A673 (cell line): ENCODE measurements around the gene SSH2. TPM values are rescaled to one million over a fixed set of nuclear protein-coding genes. Genes with fewer than 3 reads are reported as not detected.

Experiments used
- BruUV-seq: library from RNA; stranded (reverse); fragments of 400-500 nt; replicated peaks from 2 replicates; lab custom pipeline; 2021; lab: Mats Ljungman, UMichigan
- CTCF ChIA-PET: fragments of 300-600 bp; sonication (Branson Sonifier 250); formaldehyde crosslinking; loops from one replicate; lab custom pipeline; 2022; ENCODE audit warnings: antibody characterized with exemption; lab: Charles Lee
- POLR2A ChIA-PET: fragments of 300-600 bp; sonication (Branson Sonifier 250); formaldehyde crosslinking; loops from one replicate; lab custom pipeline; 2022; ENCODE audit warnings: antibody characterized with exemption; ENCODE audit not compliant: low non-redundant PET; lab: Charles Lee
- DNase-seq: peaks from one replicate; pipeline ENCODE4 v3.0.0-alpha.2; 2015; ENCODE audit warnings: low spot score
- H3K27ac ChIP-seq: fragments of 200-600 bp; sonication (generic); 2 replicates; pipeline ENCODE4 v1.5.1; 2016; ENCODE audit warnings: mixed run types, low read depth, mild to moderate bottlenecking, mixed read lengths, antibody characterized with exemption, low read length; ENCODE audit not compliant: poor library complexity, severe bottlenecking
- H3K27me3 ChIP-seq: fragments of 200-600 bp; sonication (generic); replicated peaks from 2 replicates; pipeline ENCODE4 v1.6.1; 2017; ENCODE audit warnings: mixed run types, low read depth, mild to moderate bottlenecking, mixed read lengths, antibody characterized with exemption, low read length; ENCODE audit not compliant: insufficient read depth, poor library complexity
- H3K36me3 ChIP-seq: fragments of 200-600 bp; sonication (generic); 2 replicates; pipeline ENCODE4 v1.6.1; 2016; ENCODE audit warnings: mixed run types, mild to moderate bottlenecking, mixed read lengths, antibody characterized with exemption, low read length; ENCODE audit not compliant: insufficient read depth, poor library complexity, severe bottlenecking
- H3K4me1 ChIP-seq: fragments of 200-600 bp; sonication (generic); 2 replicates; pipeline ENCODE4 v1.6.1; 2017; ENCODE audit warnings: mixed run types, mild to moderate bottlenecking, mixed read lengths, antibody characterized with exemption, low read length; ENCODE audit not compliant: insufficient read depth, poor library complexity, severe bottlenecking
- H3K4me3 ChIP-seq: fragments of 200-600 bp; sonication (generic); 2 replicates; pipeline ENCODE4 v1.5.1; 2016; ENCODE audit warnings: low read depth, mixed run types, mild to moderate bottlenecking, mixed read lengths, low read length; ENCODE audit not compliant: poor library complexity, severe bottlenecking
- H3K9me3 ChIP-seq: fragments of 200-600 bp; sonication (generic); 2 replicates; pipeline ENCODE4 v1.6.1; 2016; ENCODE audit warnings: mixed run types, low read depth, mild to moderate bottlenecking, mixed read lengths, antibody characterized with exemption, low read length; ENCODE audit not compliant: poor library complexity, severe bottlenecking
- CTCF ChIP-seq: fragments of 300-800, 200-600 bp; sonication (generic); conservative IDR thresholded peaks from 2 replicates; pipeline ENCODE4 v1.5.1; 2017; ENCODE audit warnings: low read depth, mild to moderate bottlenecking, antibody characterized with exemption, low read length, moderate library complexity, mixed read lengths
- EZH2 ChIP-seq: fragments of 200-600 bp; sonication (generic); IDR thresholded peaks from 2 replicates; pipeline ENCODE4 v1.6.1; 2017; ENCODE audit warnings: borderline replicate concordance, low read depth, mild to moderate bottlenecking, mixed read lengths, antibody characterized with exemption, low read length; ENCODE audit not compliant: poor library complexity, severe bottlenecking
- intact Hi-C: fragments of 100-400 bp; cut with micrococcal nuclease; formaldehyde crosslinking; loops from one replicate; pipeline ENCODE4 v1.10.0; 2022; ENCODE audit not compliant: unreplicated experiment
- total RNA-seq: library from RNA; stranded (reverse); gene quantifications from 2 replicates; pipeline ENCODE4 v1.2.3, GENCODE V29; 2021

SSH2 gene
- total RNA-seq, 1 experiment from 2014 or later, result 75.5 TPM

- H3K4me1 ChIP-seq, result peaks cover 25% of the 10 kb centered on the region
- peaks cover 80% of the 10 kb centered on the region for H3K36me3 ChIP-seq
- no peaks in the 10 kb centered on the region for H3K27me3 ChIP-seq
- no peaks in the 10 kb centered on the region for H3K9me3 ChIP-seq
- H3K27ac ChIP-seq, result no peak overlapping the region
- ChIA-PET POLR2A (no interaction called here), CTCF (no interaction called here)
- no peak for TF ChIP-seq CTCF
- TF ChIP-seq EZH2, result no peak
- DNase-seq, result no peak
- no peak overlapping the region for H3K4me3 ChIP-seq
- BruUV-seq, result no TSS peak
- intact Hi-C loops, result no loop called here
These were observed 262.1 kb downstream of the SSH2 start for GRCh38 chr17:29667969-29668368.

GRCh38 chr17:29665481-29665810 lies 264.6 kb downstream of the SSH2 start:
- Histone ChIP-seq H3K27me3 (no peaks in the 10 kb centered on the region), H3K9me3 (no peaks in the 10 kb centered on the region), H3K4me1 (peaks cover 36% of the 10 kb centered on the region), H3K4me3 (no peak overlapping the region), H3K27ac (peak overlapping the region; percentile 51), H3K36me3 (peaks cover 68% of the 10 kb centered on the region)
- ChIA-PET CTCF (no interaction called here), POLR2A (no interaction called here)
- intact Hi-C loops, result no loop called here
- no peak for DNase-seq
- TF ChIP-seq CTCF (no peak), EZH2 (no peak)
- no TSS peak for BruUV-seq

- BruUV-seq, result no TSS peak
- peaks cover 36% of the 10 kb centered on the region for H3K4me1 ChIP-seq
- no peak overlapping the region for H3K4me3 ChIP-seq
- no peaks in the 10 kb centered on the region for H3K27me3 ChIP-seq
- intact Hi-C loops, result no loop called here
- CTCF ChIA-PET, result no interaction called here
- POLR2A ChIA-PET, result no interaction called here
- H3K27ac ChIP-seq, result peak overlapping the region; percentile 51
- H3K9me3 ChIP-seq, result no peaks in the 10 kb centered on the region
- DNase-seq, result no peak
- peaks cover 64% of the 10 kb centered on the region for H3K36me3 ChIP-seq
- no peak for TF ChIP-seq EZH2
- no peak for TF ChIP-seq CTCF
These were observed 265.1 kb downstream of the SSH2 start for GRCh38 chr17:29664743-29665480.
